ENCODE data around the gene KLRF2. TPM values are rescaled to one million over a fixed set of nuclear protein-coding genes. Genes with fewer than 3 reads are reported as not detected.

KLRF2 gene
- polyA plus RNA-seq, 3 donors = not detected

DNA sequence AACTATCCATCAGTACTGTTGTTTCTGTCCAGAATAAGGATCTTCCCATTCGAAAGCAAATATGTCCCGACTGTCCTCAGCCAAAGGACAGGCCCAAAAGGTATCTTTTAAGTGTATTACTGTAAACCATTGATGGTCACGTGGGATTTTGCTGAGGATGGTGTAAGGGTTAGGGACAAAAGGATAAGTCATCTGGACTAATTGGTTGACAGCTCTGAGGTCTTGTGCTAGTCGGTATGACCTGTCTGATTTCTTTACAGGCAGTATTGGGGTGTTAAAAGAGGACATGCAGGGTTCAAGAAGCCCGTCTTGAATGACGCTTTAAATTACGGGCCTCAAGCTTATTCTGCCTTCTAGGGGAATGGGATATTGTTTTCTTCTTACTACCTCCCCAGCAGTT is 26.5 kb downstream of the KLRF2 start:
- no peaks in the 10 kb centered on the region for H3K4me1 Mint-ChIP-seq
- H3K36me3 Mint-ChIP-seq = peaks cover 6 to 11% of the 10 kb centered on the region in 2 donors

DNA sequence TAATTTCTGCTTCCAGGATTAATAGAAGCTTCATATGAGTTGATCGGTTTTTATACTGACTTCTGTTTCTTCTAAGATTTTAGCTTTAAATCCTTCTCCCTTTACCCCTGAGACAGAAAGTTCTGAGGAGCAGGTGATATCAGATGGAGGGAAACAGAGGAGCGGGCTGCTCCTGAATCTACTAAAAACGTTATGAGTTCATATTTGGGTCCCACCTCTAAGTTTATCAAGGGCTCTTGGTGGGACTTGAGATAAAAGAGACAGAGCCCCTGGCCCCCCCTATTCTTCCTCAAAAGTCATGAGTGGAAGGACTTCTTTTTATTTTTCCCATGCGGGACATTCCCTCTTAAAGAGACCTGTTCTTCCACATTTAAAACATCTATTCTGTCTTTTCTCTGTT is 27.1 kb downstream of the KLRF2 start:
- H3K4me1 ChIP-seq (ENCODE audit: control insufficient read depth in 1 of 2, insufficient read depth in 2 of 2, low read length in 2 of 2) = no peaks in the 10 kb centered on the region
- no peaks in the 10 kb centered on the region for H3K79me2 ChIP-seq (ENCODE audit: insufficient read depth, low read length)
- no peak overlapping the region for H2AFZ ChIP-seq (ENCODE audit: insufficient read depth, low read depth, low read length, poor library complexity, severe bottlenecking)
- Mint-ChIP-seq H3K27ac (no peak overlapping the region), H3K4me3 (no peak overlapping the region), H3K36me3 (peaks cover 5 to 7% of the 10 kb centered on the region in 2 donors), H3K27me3 (ENCODE audit: low read depth in 3 of 3) (peaks cover 0 to 7% (median 3%) of the 10 kb centered on the region in 3 donors), H3K4me1 (no peaks in the 10 kb centered on the region), H3K9me3 (peaks cover 44 to 62% (median 54%) of the 10 kb centered on the region in 7 donors)
- no peaks in the 10 kb centered on the region for H4K20me1 ChIP-seq (ENCODE audit: insufficient read depth, low read length)
- peaks cover 45 to 47% of the 10 kb centered on the region in 2 donors for H3K9me3 ChIP-seq (replicated peaks in 1 of 2; ENCODE audit: control insufficient read depth in 1 of 2, insufficient read depth in 1 of 2, low read length in 2 of 2)
- no peaks in the 10 kb centered on the region for H3K27me3 ChIP-seq (ENCODE audit: control insufficient read depth in 2 of 2, insufficient read depth in 2 of 2, low read length in 2 of 2)
- WGBS (ENCODE audit: insufficient coverage) = no CpG with 5 or more reads among the region's 4 CpGs
- H3K9ac ChIP-seq (ENCODE audit: insufficient read depth, low read length, poor library complexity, severe bottlenecking) = no peak overlapping the region
- intact Hi-C loops (cut with micrococcal nuclease) = no loop called here
- H3K27ac ChIP-seq (ENCODE audit: low read depth in 1 of 2, low read length in 2 of 2) = no peak overlapping the region
- TF ChIP-seq, protein P1, sequence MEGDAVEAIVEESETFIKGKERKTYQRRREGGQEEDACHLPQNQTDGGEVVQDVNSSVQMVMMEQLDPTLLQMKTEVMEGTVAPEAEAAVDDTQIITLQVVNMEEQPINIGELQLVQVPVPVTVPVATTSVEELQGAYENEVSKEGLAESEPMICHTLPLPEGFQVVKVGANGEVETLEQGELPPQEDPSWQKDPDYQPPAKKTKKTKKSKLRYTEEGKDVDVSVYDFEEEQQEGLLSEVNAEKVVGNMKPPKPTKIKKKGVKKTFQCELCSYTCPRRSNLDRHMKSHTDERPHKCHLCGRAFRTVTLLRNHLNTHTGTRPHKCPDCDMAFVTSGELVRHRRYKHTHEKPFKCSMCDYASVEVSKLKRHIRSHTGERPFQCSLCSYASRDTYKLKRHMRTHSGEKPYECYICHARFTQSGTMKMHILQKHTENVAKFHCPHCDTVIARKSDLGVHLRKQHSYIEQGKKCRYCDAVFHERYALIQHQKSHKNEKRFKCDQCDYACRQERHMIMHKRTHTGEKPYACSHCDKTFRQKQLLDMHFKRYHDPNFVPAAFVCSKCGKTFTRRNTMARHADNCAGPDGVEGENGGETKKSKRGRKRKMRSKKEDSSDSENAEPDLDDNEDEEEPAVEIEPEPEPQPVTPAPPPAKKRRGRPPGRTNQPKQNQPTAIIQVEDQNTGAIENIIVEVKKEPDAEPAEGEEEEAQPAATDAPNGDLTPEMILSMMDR (IDR thresholded peaks at IDR 0.05) = no peak
- no peak overlapping the region for H3K4me3 ChIP-seq (replicated peaks in 1 of 3; ENCODE audit: low read depth in 2 of 3, low read length in 3 of 3)
- DNase-seq = no peak
- H3K4me2 ChIP-seq (replicated peaks; ENCODE audit: extremely low read depth, low read length, poor library complexity, severe bottlenecking) = no peak overlapping the region
- H3K36me3 ChIP-seq (replicated peaks in 1 of 2; ENCODE audit: control insufficient read depth in 1 of 2, insufficient read depth in 2 of 2, low read length in 2 of 2) = peaks cover 0 to 6% of the 10 kb centered on the region in 2 donors

More for the DNA sequence above, 26.5 kb downstream of the KLRF2 start:
- Histone ChIP-seq H3K9ac (ENCODE audit: insufficient read depth, low read length, poor library complexity, severe bottlenecking) (no peak overlapping the region), H2AFZ (ENCODE audit: insufficient read depth, low read depth, low read length, poor library complexity, severe bottlenecking) (no peak overlapping the region), H3K27ac (ENCODE audit: low read depth in 1 of 2, low read length in 2 of 2) (no peak overlapping the region), H3K4me2 (replicated peaks; ENCODE audit: extremely low read depth, low read length, poor library complexity, severe bottlenecking) (no peak overlapping the region), H3K4me3 (replicated peaks in 1 of 3; ENCODE audit: low read depth in 2 of 3, low read length in 3 of 3) (no peak overlapping the region), H3K36me3 (replicated peaks in 1 of 2; ENCODE audit: control insufficient read depth in 1 of 2, insufficient read depth in 2 of 2, low read length in 2 of 2) (peaks cover 0 to 6% of the 10 kb centered on the region in 2 donors), H3K4me1 (ENCODE audit: control insufficient read depth in 1 of 2, insufficient read depth in 2 of 2, low read length in 2 of 2) (no peaks in the 10 kb centered on the region), H3K9me3 (replicated peaks in 1 of 2; ENCODE audit: control insufficient read depth in 1 of 2, insufficient read depth in 1 of 2, low read length in 2 of 2) (peaks cover 47 to 52% of the 10 kb centered on the region in 2 donors), H3K27me3 (ENCODE audit: control insufficient read depth in 2 of 2, insufficient read depth in 2 of 2, low read length in 2 of 2) (no peaks in the 10 kb centered on the region), H4K20me1 (ENCODE audit: insufficient read depth, low read length) (no peaks in the 10 kb centered on the region), H3K79me2 (ENCODE audit: insufficient read depth, low read length) (no peaks in the 10 kb centered on the region)
- Mint-ChIP-seq H3K27ac (no peak overlapping the region), H3K4me3 (no peak overlapping the region), H3K27me3 (ENCODE audit: low read depth in 3 of 3) (peaks cover 0 to 7% (median 3%) of the 10 kb centered on the region in 3 donors), H3K9me3 (peaks cover 48 to 68% (median 59%) of the 10 kb centered on the region in 7 donors)
- TF ChIP-seq, protein P1 (IDR thresholded peaks at IDR 0.05) = no peak
- DNase-seq = no peak
- 94% methylated on average over 3 of the region's 7 CpGs for WGBS (ENCODE audit: insufficient coverage)
- intact Hi-C loops (cut with micrococcal nuclease) = no loop called here

All from CD14-positive monocyte (primary cell).